ENCODE data around the gene TRAPPC13.
"Not testable (repeated sequence)": the region's sequence is repeated elsewhere in the genome, so short reads cannot be mapped to it uniquely, and the experiment has no call there.

The TRAPPC13 gene, protein sequence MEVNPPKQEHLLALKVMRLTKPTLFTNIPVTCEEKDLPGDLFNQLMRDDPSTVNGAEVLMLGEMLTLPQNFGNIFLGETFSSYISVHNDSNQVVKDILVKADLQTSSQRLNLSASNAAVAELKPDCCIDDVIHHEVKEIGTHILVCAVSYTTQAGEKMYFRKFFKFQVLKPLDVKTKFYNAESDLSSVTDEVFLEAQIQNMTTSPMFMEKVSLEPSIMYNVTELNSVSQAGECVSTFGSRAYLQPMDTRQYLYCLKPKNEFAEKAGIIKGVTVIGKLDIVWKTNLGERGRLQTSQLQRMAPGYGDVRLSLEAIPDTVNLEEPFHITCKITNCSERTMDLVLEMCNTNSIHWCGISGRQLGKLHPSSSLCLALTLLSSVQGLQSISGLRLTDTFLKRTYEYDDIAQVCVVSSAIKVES

DNA sequence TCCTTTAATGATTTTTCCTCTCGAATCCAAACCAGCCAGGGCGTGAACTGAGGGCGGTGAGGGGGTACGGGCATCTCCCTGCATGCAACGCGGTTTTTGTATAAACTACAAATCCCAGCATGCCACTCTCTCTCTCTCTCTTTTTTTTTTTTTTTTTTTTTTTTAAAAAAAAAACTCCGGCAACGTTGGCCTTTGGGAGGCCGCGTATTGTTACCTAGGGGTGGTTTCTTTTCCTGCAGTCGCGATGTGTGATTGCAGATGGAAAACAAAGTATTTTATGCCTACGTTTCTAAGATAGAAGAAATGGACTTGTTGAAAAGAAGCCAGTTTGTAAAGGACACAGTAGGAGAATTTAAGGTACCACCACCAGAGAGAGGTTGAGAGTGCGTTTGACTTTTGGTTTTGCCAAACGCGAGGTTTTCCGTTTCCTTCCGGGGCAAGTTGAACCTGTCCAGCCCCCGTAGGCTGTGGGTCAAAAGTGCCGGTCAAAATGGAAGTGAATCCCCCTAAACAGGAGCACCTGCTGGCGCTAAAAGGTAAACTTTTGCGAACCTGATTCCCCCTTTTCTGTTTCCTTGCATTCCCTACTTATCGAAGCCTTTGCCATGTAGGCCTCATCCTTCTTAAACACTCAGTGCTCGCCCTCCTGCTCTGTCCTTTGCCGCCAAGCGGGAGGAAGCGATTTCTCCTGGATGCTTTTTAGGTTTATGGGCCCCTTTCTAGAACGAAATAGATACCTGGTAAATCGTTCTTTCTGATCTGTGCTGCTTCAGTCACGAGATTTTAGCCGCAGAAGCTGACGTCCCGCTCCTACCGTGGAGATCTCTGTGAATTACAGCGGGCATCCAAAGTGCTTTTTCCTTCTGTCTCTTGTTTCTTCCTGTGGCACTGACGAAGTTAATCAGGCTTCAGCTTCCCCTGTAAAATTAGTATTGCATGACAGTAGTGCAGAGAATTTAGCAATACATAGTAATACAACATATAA lies at the start of gene TRAPPC13, which contains the start of gene SHLD3:
TSS of gene TRAPPC13 (plus strand) at position 457 of the 985 bp plus-strand sequence. CDS start at position 491, 34 bp downstream.
TSS of gene SHLD3 (plus strand) at position 457 of the 985 bp plus-strand sequence. CDS start 4,561 bp downstream, outside the sequence.
- DNase-seq (ENCODE audit: low read depth in 1 of 2, low spot score in 1 of 2) = peak; percentile 57 to 62

DNA sequence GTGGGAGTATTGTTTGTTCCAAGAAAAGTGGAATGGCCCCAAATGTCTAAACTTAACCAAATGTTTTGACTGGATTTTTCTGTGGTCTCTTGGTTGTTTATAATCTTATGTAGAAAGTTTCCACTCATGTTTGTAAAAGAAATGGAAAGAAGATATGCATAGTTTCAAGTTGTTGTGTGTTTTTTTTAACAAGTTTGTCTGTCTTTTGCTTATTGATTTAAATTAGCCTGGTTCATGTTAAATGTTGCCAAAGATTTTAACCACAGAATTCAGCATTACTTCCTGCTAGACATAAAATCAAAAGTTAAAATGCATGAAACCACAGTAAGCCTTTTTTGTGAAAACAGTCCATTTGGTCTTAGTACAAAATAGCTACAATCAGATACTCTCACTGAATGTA lies 47.7 kb upstream of the TRAPPC13 start:
- no peak for DNase-seq (ENCODE audit: low read depth in 1 of 2, low spot score in 1 of 2)

DNA sequence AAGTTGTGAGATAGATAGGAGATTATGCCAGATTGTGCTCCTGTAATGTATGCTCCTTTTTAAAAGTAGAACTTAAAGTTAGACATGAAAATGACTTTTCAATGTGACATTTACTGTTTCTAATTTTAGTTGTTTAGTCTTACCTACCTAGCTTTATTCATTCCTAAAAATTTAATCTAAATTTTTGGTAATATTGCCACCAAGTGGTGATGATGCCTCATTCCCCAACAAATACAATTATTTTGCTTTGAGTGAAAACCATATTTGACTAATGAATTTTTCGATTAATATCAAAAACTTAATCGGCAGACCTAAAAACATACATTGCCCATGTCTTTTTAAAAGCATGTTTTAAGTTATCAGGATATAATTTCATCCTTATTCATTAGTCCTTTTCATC lies 36.1 kb upstream of the TRAPPC13 start:
- no peak for DNase-seq (ENCODE audit: low read depth in 1 of 2, low spot score in 1 of 2)

DNA sequence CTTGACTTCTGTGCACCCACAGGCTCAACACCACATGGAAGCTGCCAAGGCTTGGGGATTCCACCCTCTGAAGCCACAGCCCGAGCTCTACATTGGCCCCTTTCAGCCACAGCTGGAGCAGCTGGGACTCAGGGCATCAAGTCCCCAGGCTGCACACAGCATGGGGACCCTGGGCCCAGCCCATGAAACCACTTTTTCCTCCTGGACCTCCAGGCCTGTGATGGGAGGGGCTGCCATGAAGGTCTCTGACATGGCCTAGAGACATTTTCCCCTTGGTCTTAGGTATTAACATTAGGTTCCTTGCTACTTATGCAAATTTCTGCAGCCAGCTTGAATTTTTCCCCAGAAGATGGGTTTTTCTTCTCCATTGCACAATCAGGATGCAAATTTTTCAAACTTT lies 23.1 kb upstream of the TRAPPC13 start:
- not testable (repeated sequence) for DNase-seq (ENCODE audit: low read depth in 1 of 2, low spot score in 1 of 2)

DNA sequence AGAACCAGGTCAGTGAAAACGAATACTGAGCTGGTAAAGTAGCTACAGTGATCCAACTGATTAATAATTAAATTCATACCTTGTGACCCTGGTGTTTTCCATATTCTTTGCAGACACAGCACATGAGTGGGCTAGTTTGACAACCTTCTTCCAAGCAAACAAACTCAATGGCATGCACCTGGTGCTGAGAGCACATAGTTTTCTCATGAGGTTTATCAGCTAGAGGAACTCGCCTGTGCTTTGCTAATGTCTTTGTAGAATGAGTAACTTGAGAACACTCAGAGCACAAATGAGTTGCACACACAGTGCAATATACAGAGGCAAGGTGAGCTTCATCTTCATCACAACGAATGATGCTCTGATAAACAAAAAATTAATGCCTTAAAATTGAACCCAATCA lies 13.3 kb upstream of the TRAPPC13 start:
- DNase-seq (ENCODE audit: low read depth in 1 of 2, low spot score in 1 of 2) = no peak

DNA sequence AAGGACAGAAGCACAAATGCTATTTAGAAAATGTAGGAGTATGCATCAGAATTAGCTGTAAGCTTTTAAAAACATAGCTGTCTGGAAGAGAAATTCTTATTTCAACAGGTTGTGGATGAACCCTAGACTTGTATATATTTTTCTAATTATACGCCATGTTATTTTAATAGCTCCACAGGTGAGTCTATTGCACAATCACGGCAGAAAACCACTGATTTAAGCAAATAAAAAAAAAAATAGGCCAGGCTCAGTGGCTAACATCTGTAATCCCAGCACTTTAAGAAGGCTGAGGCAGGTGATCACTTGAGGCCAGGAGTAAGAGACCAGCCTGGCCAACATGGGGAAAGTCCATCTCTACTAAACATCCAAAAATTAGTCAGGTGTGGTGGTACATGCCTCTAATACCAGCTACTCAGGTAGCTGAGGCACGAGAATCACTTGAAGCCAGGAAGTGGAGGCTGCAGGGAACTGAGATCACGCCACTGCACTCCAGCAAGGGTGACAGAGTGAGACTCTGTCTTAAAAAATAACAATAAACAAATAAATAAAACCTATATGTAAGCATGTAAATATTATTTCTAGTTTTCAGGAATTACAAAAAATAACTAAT lies 12.4 kb upstream of the TRAPPC13 start:
- DNase-seq (ENCODE audit: low read depth in 1 of 2, low spot score in 1 of 2) = no peak

DNA sequence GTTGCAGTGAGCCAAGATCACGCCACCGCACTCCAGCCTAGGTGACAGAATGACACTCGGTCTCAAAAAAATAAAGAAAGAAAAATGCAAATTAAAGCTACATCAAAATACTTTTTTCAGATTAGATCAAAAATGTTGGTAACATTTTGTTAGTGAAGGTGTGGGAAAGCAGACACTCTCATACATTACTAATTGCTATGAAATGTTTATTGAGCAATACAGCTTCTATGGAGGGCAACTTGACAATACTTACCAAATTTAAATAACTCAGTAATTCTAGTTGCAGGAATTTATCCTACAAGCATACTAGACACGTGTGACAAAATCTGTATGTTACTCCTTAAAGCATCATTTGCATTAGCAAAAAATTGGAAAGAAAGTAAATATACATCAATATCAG lies 4.8 kb upstream of the TRAPPC13 start:
- DNase-seq (ENCODE audit: low read depth in 1 of 2, low spot score in 1 of 2) = no peak

DNA sequence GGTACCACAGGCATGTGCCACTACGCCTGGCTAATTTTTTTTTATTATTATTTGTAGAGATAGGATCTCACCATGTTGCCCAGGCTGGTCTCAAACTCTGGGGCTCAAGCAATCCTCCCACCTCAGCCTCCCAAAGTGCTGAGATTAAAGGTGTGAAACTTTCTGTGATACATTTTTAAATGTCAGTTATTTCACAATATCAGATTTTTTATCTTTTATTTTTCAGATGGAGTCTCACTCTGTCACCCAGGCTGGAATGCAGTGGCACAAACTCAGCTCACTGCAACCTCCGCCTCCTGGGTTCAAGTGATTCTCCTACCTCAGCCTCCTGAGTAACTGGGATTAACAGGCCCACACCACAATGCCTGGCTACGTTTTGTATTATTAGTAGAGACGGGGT lies 2.9 kb upstream of the TRAPPC13 start:
- DNase-seq (ENCODE audit: low read depth in 1 of 2, low spot score in 1 of 2) = not testable (repeated sequence)

DNA sequence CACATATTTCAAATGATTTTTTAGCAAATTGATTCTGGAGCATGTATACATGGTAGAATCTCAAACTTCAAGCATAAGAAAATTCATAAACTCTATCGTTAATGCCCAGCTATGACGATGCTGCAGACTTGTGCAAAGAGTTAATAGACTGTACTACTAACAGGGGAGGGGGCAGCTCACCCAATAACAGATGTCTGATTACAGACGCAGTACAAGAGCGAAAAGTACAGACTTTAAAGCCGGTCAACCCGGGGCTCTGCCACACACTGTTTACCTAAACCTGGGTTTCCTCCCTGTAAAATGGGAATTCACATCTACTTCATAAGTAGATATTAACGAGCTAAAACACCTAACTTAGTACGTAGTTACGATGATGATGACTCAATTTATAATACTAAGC lies 1.3 kb upstream of the TRAPPC13 start:
- no peak for DNase-seq (ENCODE audit: low read depth in 1 of 2, low spot score in 1 of 2)

DNA sequence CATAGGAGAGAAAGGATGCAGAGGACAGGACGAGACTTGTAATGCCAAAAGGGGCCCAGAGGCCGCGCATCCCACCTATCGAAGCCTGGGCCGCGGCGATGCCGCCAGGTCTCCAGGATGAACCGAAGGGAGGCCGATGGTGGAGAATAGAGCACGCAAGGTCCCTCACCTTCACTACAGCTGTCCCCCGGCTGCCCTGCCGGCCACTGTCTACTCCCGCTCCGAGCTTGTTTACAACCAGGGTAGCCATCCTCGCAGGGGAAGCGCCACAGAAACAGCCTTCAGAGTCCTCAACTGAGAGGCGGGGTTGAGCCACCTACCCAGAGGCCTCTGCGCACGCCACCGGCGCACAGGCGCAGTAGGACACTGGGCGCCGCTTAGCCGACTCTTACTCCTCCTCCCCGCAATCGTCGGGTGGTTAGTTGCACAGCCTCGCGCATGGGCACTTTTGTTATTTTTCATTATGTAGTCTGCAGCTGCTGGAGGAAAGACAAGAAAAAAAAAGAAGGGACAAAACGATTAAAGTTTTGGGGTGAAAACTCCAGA lies 729 bp upstream of the TRAPPC13 start, which contains the start of gene TRIM23:
TSS of gene TRIM23 (minus strand) at position 309 of the 546 bp plus-strand sequence. CDS start at position 250, 59 bp downstream.
- peak; percentile 77 to 78 for DNase-seq (ENCODE audit: low read depth in 1 of 2, low spot score in 1 of 2)

DNA sequence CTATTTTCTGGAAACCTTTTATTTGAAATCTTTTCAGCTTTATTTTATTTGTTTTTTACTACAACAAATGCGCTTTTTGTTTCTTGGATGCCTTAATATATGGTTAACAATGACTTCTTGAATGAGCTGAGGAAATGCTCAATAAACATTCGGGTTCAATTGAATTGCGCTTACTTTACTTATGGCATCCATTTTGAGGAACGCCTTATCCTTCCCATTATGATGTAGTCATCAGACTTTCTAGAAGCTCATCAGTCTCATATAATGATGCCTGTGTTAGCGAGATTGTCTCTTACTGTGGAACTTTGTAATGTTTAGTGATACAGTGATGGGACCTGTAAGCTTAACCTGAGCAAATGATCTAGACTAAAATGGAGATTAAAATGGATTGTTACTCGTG lies 916 bp downstream of the TRAPPC13 start:
- no peak for DNase-seq (ENCODE audit: low read depth in 1 of 2, low spot score in 1 of 2)

DNA sequence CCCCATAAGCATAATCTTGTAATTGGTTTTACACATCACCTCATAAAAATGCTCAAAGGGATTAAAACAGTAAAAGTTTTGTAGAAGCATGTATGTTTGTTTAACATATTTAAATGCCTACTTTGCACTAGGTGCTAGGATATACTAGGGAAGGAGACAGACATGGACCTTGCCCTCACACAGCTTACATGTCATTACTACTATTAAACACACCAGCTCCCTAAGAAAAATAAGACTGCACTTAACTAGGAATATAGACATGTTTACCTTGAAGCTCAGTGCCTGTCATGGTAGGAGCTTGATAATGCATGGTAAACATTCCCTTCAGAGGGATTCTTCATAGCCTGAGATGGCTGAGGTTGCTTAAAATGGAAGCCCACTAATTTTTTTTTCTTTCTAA lies 6.2 kb downstream of the TRAPPC13 start:
- no peak for DNase-seq (ENCODE audit: low read depth in 1 of 2, low spot score in 1 of 2)

DNA sequence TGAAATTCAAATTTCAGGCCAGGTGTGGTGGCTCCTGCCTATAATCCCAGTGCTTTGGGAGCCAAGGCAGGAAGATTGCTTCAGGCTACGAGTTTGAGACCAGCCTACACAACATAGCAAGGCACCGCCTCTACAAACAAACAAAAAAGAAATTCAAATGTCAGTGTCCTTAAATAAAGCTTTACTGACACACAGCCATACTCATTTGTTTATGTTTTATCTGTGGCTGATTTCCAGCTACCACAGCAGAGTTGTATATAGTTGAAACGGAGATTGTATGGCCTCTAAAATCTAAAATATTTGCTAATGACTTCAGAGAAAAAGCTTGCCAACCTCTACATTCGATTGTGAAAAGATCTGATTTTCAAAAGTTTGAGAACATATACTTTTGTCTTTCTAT lies 15.4 kb downstream of the TRAPPC13 start:
- DNase-seq (ENCODE audit: low read depth in 1 of 2, low spot score in 1 of 2) = no peak

DNA sequence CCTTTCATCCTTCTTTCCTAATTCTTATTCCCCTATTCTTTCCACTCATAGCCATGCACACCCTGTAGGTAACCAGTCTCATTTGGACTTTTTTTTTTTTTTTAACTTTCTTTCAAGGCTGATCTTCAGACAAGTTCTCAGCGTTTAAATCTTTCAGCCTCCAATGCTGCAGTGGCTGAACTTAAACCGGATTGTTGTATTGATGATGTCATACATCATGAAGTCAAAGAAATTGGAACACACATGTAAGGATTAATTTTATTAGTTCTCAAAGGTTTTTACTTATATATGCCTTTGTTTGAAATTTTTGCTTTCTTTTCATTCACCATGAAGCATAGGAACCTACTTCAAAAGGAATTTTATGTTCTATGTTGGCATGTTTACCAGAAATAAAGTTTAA lies 22.1 kb downstream of the TRAPPC13 start:
- no peak for DNase-seq (ENCODE audit: low read depth in 1 of 2, low spot score in 1 of 2)

DNA sequence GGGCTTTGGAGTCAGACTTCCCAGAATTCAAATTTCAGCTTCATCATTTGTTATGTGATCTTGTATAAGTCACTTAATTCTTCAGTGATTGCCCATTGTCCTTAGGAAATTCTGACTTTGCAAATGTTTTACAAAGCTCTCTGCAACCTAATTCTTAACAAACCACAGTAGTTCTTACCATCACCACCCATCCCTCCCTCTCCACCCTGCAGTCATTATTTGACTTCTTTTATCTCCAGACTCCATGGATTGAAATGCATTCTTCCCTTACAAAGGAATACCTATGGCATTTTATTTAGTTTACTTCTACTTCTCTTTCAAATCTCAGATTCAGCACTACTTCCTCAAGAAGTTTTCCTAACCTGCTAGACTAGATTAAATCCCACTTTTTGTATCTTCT lies 23.1 kb downstream of the TRAPPC13 start:
- no peak for DNase-seq (ENCODE audit: low read depth in 1 of 2, low spot score in 1 of 2)

DNA sequence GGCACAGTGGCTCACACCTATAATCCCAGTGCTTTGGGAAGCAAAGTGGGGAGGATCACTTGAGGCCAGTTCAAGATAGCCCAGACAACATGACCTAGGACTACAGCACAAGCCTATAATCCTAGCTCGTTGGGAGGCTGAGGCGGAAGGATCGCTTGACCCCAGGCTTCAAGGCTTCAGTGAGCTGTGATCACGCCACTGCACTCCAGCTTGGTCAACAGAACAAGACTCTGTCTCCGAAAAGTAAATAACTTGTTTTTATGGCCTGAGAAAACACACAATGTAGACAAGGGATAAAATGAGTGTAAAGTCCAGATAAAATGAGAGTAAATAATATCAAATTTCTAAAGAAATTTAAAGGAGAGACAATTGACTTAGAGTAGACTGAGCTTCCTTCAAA lies 26.3 kb downstream of the TRAPPC13 start:
- DNase-seq (ENCODE audit: low read depth in 1 of 2, low spot score in 1 of 2) = no peak

DNA sequence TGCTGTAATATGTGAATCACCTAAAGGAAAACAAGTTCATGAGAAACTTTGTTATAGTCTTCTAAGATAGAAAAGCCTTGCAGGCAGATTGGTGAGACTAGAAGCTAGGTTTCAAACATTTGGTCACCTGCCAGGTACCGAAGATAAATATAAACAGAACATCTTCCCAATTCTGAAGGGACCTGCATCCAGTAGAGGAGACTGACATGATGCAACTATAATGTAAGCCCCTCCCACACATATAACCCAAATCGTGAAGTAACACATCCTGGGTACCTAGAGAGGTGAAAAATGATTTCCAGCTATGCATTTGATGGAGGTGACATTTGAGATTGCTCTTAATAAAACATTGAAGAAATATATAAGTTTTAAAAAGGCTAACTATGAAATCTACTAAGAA lies 29.9 kb downstream of the TRAPPC13 start:
- no peak for DNase-seq (ENCODE audit: low read depth in 1 of 2, low spot score in 1 of 2)

DNA sequence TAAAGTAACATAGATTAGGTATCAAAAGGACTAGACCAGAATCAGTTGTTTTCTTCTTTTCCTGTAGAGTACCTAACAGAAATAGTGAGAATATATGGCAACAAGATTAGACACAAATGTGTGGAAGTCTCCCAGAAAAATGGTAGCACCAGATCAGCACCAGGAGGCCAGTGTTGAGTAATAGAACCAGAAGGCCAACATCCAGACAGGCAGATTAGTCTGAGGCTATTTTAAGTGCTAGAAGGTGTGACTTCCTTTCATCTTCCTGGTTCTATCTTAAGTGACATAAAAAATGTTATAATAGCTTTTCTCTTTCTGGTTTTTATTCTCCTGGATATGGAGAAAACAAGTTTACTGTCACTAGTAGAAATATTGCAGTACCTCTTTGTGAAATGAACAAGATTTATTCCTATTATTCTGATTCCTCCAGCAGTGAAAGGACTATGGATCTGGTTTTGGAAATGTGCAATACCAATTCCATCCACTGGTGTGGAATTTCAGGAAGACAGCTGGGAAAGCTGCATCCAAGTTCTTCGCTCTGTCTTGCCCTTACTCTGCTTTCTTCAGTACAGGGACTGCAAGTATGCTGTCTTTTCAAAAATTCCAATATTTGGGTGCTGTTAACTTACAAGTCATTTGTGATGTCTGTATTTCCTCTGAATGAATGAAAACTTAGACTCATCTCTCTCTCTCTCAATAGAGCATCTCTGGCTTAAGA lies 39.1 kb downstream of the TRAPPC13 start:
- no peak for DNase-seq (ENCODE audit: low read depth in 1 of 2, low spot score in 1 of 2)

DNA sequence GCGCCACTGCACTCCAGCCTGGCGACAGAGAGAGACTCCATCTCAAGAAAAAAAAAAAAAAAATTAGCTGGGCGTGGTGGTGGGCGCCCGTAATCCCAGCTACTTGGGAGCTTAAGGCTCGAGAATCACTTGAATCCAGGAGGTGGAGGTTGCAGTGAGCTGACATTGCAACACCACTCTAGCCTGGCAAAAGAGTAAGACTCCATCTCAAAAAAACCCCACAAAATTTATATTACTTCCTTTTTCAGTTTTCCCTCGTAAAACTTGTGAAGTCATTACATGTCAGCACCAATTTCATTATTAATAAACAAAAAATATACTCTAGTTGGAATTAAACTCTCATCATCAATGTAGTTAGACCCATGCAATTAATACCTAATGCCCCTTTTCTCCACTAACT lies 43.9 kb downstream of the TRAPPC13 start:
- no peak for DNase-seq (ENCODE audit: low read depth in 1 of 2, low spot score in 1 of 2)

DNA sequence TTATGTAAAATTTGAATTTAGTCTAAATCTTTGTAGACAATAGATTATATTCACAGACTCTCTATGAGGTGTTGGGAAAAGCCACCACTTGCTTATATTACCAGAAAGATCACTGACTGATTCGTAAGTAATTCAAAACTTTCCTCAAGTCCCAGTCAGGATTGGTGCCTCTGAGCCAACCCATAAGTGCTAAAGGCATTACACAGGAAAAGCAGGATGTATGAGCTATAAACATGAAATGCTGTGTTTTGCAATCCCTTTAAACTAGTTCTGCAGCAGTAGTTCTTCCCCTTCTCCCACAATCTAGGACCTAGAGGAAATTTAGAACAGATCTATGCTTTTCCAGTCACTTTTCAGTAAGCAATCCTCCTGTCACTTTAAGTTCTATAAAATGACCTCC lies 48.0 kb downstream of the TRAPPC13 start:
- no peak for DNase-seq (ENCODE audit: low read depth in 1 of 2, low spot score in 1 of 2)
